Prostate gland (tissue), 2 donors: Measurements from ENCODE around the gene GMCL1. TPM values are rescaled to one million over a fixed set of nuclear protein-coding genes. Genes with fewer than 3 reads are reported as not detected.

ENCODE experiments used
- DNase-seq: peaks from one replicate; pipeline ENCODE4 v3.0.0-alpha.2; 2019; ENCODE audit warnings: low spot score
- H3K27ac ChIP-seq, 2 donors: fragments of 200-600 bp; sonication (generic); 2 replicates each; pipeline ENCODE4 v1.5.1; 2017 to 2019
- H3K27me3 ChIP-seq: fragments of 200-600 bp; sonication (generic); replicated peaks from 2 replicates; pipeline ENCODE4 v1.5.1; 2019; ENCODE audit not compliant: insufficient read depth
- H3K36me3 ChIP-seq, 2 donors: fragments of 200-600 bp; sonication (generic); 1 replicate in 1 of 2; 2 replicates in 1 of 2; pipeline versions ENCODE4 v1.5.1 to v1.8.1; 2017 to 2019
- H3K4me1 ChIP-seq: fragments of 200-600 bp; sonication (generic); replicated peaks from 2 replicates; pipeline ENCODE4 v1.5.1; 2019
- H3K4me3 ChIP-seq, 2 donors: fragments of 200-600 bp; sonication (generic); 2 replicates each; pipeline ENCODE4 v1.5.1; 2017 to 2019
- H3K9me3 ChIP-seq: fragments of 200-600 bp; sonication (generic); 2 replicates; pipeline ENCODE4 v1.5.1; 2017
- CTCF ChIP-seq, 4 experiments: fragments of 200-600 bp in 2 of 4; fragments of 450-650 bp in 2 of 4; sonication (generic) in 2 of 4; IDR thresholded peaks; 1 replicate in 3 of 4; 2 replicates in 1 of 4; pipeline ENCODE4 v1.5.1; 2016 to 2019; ENCODE audit warnings: antibody characterized with exemption in 4 of 4, mild to moderate bottlenecking in 2 of 4, moderate library complexity in 2 of 4
- POLR2A ChIP-seq: fragments of 450-650 bp; IDR thresholded peaks from one replicate; pipeline ENCODE4 v1.6.1; 2016; ENCODE audit warnings: antibody characterized with exemption, mild to moderate bottlenecking
- POLR2AphosphoS5 ChIP-seq: sonication (generic); formaldehyde crosslinking; IDR thresholded peaks from one replicate; pipeline ENCODE4 v1.6.1; 2017; ENCODE audit warnings: antibody characterized with exemption
- WGBS: methylation state at CpG from one replicate; pipeline ENCODE4 v1.1.5; 2018; 5-methylcytosine and 5-hydroxymethylcytosine counted together
- intact Hi-C: fragments of 100-400 bp; cut with DNase I; formaldehyde crosslinking; loops from one replicate; pipeline ENCODE4 v1.14.2; 2022
- total RNA-seq, 2 donors: library from RNA; depleted of rRNA; stranded (reverse); fragments of >200 nt; gene quantifications; one replicate each; pipeline ENCODE4 v1.1.0, GENCODE V29; 2016

GMCL1 gene
- total RNA-seq, 2 donors from 2014 or later: 16.4 to 23.6 TPM

- DNase-seq: no peak
- 90% methylated on average over 2 of the region's 2 CpGs for WGBS
- H3K4me1 ChIP-seq: peaks cover 7% of the 10 kb centered on the region
- intact Hi-C loops: no loop called here
- no peak overlapping the region for H3K27ac ChIP-seq
- H3K36me3 ChIP-seq: no peaks in the 10 kb centered on the region
- no peak overlapping the region for H3K4me3 ChIP-seq
- TF ChIP-seq POLR2A (no peak), CTCF (IDR thresholded peaks at IDR 0.05) (no peak), POLR2AphosphoS5 (no peak)
- no peaks in the 10 kb centered on the region for H3K9me3 ChIP-seq
- H3K27me3 ChIP-seq: no peaks in the 10 kb centered on the region
Observed at GRCh38 chr2:69785358-69785757, 44.1 kb upstream of the GMCL1 start.

- no peak for TF ChIP-seq POLR2AphosphoS5
- TF ChIP-seq CTCF (IDR thresholded peaks at IDR 0.05): no peak
- TF ChIP-seq POLR2A: no peak
- WGBS: 78% methylated on average over 4 of the region's 4 CpGs
Observed at GRCh38 chr2:69786052-69786560, 43.4 kb upstream of the GMCL1 start.

GRCh38 chr2:69789175-69789721 is 40.2 kb upstream of the GMCL1 start:
- WGBS: 65% methylated on average over 7 of the region's 7 CpGs
- no peak for TF ChIP-seq POLR2AphosphoS5
- no peak for TF ChIP-seq POLR2A
- TF ChIP-seq CTCF (IDR thresholded peaks at IDR 0.05): no peak
- no peaks in the 10 kb centered on the region for H3K4me1 ChIP-seq
- DNase-seq: no peak
- no peak overlapping the region for H3K4me3 ChIP-seq
- H3K36me3 ChIP-seq: no peaks in the 10 kb centered on the region
- no peaks in the 10 kb centered on the region for H3K27me3 ChIP-seq
- intact Hi-C loops: no loop called here
- peak overlapping the region; percentile 64 to 73 for H3K27ac ChIP-seq
- H3K9me3 ChIP-seq: no peaks in the 10 kb centered on the region

More at GRCh38 chr2:69786052-69786560, 43.4 kb upstream of the GMCL1 start:
- Histone ChIP-seq H3K27ac (no peak overlapping the region), H3K4me3 (no peak overlapping the region), H3K36me3 (no peaks in the 10 kb centered on the region), H3K27me3 (no peaks in the 10 kb centered on the region), H3K4me1 (peaks cover 7% of the 10 kb centered on the region), H3K9me3 (no peaks in the 10 kb centered on the region)
- no peak for DNase-seq
- intact Hi-C loops: no loop called here

GRCh38 chr2:69789772-69790600 is 39.5 kb upstream of the GMCL1 start:
- TF ChIP-seq CTCF (IDR thresholded peaks at IDR 0.05) (no peak), POLR2A (no peak), POLR2AphosphoS5 (no peak)
- Histone ChIP-seq H3K4me3 (no peak overlapping the region), H3K4me1 (no peaks in the 10 kb centered on the region), H3K9me3 (no peaks in the 10 kb centered on the region), H3K36me3 (no peaks in the 10 kb centered on the region), H3K27me3 (no peaks in the 10 kb centered on the region), H3K27ac (peak overlapping the region; percentile 64 to 73)
- WGBS: 27% methylated on average over 7 of the region's 7 CpGs
- DNase-seq: no peak
- intact Hi-C loops: no loop called here
